ENCODE results near the gene FBXW4. TPM values are rescaled to one million over a fixed set of nuclear protein-coding genes. Genes with fewer than 3 reads are reported as not detected.

Gene FBXW4
- total and polyA plus RNA-seq, 10 of the 15 experiments (the other 5 are each of a cell fraction or from before 2014, with no cell fraction given): 5.7 to 42.0 (median 27.5) TPM

DNA sequence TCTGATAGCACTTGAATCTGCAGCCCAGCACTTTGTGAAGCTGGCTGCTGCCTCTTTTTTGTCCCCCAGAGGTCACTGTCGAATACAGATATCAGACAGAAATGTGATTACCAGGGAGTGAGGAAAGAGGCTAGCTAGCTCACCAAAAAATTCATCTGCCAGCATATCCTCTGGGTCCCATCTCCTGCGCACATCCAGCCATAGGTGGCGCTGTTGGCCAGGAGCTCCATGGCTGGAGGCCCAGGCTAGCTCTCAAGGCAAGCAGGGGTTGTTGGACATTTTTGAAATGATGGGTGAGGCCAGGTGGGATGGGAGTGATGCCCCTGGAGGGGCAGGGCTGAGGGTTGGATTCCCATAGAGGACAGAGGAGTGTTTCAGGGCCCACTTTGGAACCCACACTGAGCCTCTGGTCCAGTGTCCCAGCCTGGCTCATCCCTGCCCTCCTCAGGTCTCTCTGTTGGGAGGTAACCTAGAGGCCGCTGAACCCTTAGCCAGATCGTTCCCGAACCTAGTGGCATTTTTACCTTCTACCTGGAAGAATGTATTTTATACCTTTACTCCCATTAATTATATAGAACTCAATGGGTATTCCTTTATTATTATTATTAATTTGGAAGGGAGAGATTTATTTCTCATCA lies 92.1 kb downstream of the FBXW4 start (continued):
- TF ChIP-seq SIX5 (IDR thresholded peaks at IDR 0.05; ENCODE audit: low read depth, low read length, severe bottlenecking) (no peak), CREB1 (IDR thresholded peaks at IDR 0.05; ENCODE audit: low read depth) (no peak), IKZF1 (conservative IDR thresholded peaks at IDR 0.05) (0 out of 2 replicates have a peak, but pooled peaks have one; percentile 7), EGR1 (IDR thresholded peaks at IDR 0.05; ENCODE audit: borderline replicate concordance in 1 of 2, low read depth in 2 of 2, low read length in 2 of 2) (no peak), NR2C1 (IDR thresholded peaks at IDR 0.05) (no peak), PRDM15 (CRISPR knock-in tag; IDR thresholded peaks at IDR 0.05) (no peak), ATF7 (IDR thresholded peaks at IDR 0.05; ENCODE audit: low read depth) (no peak), SMARCA5 (IDR thresholded peaks at IDR 0.05) (peak; percentile 75; the same call in 1 of the 2 replicates), MTA2 (IDR thresholded peaks at IDR 0.05; ENCODE audit: low read depth) (no peak), YY1 (IDR thresholded peaks at IDR 0.05; ENCODE audit: low read depth, low read length) (peak; percentile 77), RELB (IDR thresholded peaks at IDR 0.05; ENCODE audit: low read depth) (no peak), ZNF24 (IDR thresholded peaks at IDR 0.05) (no peak), RAD21 (IDR thresholded peaks at IDR 0.05; ENCODE audit: insufficient read depth, low read depth, low read length) (peak; percentile 94)
- TF ChIP-seq, protein P1, sequence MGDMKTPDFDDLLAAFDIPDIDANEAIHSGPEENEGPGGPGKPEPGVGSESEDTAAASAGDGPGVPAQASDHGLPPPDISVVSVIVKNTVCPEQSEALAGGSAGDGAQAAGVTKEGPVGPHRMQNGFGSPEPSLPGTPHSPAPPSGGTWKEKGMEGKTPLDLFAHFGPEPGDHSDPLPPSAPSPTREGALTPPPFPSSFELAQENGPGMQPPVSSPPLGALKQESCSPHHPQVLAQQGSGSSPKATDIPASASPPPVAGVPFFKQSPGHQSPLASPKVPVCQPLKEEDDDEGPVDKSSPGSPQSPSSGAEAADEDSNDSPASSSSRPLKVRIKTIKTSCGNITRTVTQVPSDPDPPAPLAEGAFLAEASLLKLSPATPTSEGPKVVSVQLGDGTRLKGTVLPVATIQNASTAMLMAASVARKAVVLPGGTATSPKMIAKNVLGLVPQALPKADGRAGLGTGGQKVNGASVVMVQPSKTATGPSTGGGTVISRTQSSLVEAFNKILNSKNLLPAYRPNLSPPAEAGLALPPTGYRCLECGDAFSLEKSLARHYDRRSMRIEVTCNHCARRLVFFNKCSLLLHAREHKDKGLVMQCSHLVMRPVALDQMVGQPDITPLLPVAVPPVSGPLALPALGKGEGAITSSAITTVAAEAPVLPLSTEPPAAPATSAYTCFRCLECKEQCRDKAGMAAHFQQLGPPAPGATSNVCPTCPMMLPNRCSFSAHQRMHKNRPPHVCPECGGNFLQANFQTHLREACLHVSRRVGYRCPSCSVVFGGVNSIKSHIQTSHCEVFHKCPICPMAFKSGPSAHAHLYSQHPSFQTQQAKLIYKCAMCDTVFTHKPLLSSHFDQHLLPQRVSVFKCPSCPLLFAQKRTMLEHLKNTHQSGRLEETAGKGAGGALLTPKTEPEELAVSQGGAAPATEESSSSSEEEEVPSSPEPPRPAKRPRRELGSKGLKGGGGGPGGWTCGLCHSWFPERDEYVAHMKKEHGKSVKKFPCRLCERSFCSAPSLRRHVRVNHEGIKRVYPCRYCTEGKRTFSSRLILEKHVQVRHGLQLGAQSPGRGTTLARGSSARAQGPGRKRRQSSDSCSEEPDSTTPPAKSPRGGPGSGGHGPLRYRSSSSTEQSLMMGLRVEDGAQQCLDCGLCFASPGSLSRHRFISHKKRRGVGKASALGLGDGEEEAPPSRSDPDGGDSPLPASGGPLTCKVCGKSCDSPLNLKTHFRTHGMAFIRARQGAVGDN (IDR thresholded peaks at IDR 0.05): no peak
- TF ChIP-seq, protein P2, sequence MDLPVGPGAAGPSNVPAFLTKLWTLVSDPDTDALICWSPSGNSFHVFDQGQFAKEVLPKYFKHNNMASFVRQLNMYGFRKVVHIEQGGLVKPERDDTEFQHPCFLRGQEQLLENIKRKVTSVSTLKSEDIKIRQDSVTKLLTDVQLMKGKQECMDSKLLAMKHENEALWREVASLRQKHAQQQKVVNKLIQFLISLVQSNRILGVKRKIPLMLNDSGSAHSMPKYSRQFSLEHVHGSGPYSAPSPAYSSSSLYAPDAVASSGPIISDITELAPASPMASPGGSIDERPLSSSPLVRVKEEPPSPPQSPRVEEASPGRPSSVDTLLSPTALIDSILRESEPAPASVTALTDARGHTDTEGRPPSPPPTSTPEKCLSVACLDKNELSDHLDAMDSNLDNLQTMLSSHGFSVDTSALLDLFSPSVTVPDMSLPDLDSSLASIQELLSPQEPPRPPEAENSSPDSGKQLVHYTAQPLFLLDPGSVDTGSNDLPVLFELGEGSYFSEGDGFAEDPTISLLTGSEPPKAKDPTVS (IDR thresholded peaks at IDR 0.05; ENCODE audit: low read depth, low read length): no peak
- TF ChIP-seq, protein P3, sequence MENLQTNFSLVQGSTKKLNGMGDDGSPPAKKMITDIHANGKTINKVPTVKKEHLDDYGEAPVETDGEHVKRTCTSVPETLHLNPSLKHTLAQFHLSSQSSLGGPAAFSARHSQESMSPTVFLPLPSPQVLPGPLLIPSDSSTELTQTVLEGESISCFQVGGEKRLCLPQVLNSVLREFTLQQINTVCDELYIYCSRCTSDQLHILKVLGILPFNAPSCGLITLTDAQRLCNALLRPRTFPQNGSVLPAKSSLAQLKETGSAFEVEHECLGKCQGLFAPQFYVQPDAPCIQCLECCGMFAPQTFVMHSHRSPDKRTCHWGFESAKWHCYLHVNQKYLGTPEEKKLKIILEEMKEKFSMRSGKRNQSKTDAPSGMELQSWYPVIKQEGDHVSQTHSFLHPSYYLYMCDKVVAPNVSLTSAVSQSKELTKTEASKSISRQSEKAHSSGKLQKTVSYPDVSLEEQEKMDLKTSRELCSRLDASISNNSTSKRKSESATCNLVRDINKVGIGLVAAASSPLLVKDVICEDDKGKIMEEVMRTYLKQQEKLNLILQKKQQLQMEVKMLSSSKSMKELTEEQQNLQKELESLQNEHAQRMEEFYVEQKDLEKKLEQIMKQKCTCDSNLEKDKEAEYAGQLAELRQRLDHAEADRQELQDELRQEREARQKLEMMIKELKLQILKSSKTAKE (IDR thresholded peaks at IDR 0.05; ENCODE audit: low read depth, poor library complexity, severe bottlenecking): peak; percentile 20

Data from GM12878 (cell line).